ENCODE data around the gene LRRN3.

Gene LRRN3

GRCh38 chr7:111113263-111114017 lies 22.5 kb downstream of the LRRN3 start:
- Histone ChIP-seq H3K27ac (replicated peaks; ENCODE audit: low read length) (no peak overlapping the region), H4K8ac (ENCODE audit: low read depth, low read length) (no peak overlapping the region), H3K27me3 (ENCODE audit: control insufficient read depth in 3 of 3, insufficient read depth in 3 of 3, low read depth in 1 of 3, low read length in 3 of 3) (no peaks in the 10 kb centered on the region), H3K23ac (ENCODE audit: low read depth, low read length, poor library complexity) (no peak overlapping the region), H3K36me3 (replicated peaks in 1 of 2; ENCODE audit: control insufficient read depth in 2 of 2, insufficient read depth in 2 of 2, low read length in 2 of 2) (no peaks in the 10 kb centered on the region), H2AK5ac (ENCODE audit: low read depth, low read length) (no peak overlapping the region), H2BK5ac (ENCODE audit: low read length) (no peak overlapping the region), H3K9me3 (replicated peaks in 1 of 2; ENCODE audit: control insufficient read depth in 2 of 2, insufficient read depth in 1 of 2, low read depth in 1 of 2, low read length in 2 of 2) (no peaks in the 10 kb centered on the region), H3K4me1 (ENCODE audit: control insufficient read depth in 2 of 2, insufficient read depth in 1 of 2, low read depth in 1 of 2, low read length in 2 of 2) (peaks cover 0 to 8% of the 10 kb centered on the region in 2 donors), H3K18ac (ENCODE audit: low read length) (no peak overlapping the region), H2BK12ac (ENCODE audit: low read length) (no peak overlapping the region), H2AFZ (ENCODE audit: low read length) (no peak overlapping the region), H3K4me2 (ENCODE audit: insufficient read depth, low read length, poor library complexity, severe bottlenecking) (no peak overlapping the region), H3K4ac (ENCODE audit: low read length) (no peak overlapping the region), H3K9ac (ENCODE audit: low read depth, low read length, poor library complexity) (no peak overlapping the region), H3K79me1 (ENCODE audit: low read depth, low read length) (no peaks in the 10 kb centered on the region), H2BK120ac (ENCODE audit: low read depth, low read length) (no peak overlapping the region), H3K14ac (ENCODE audit: low read length) (no peak overlapping the region), H4K91ac (ENCODE audit: low read depth, low read length, poor library complexity) (no peak overlapping the region), H2BK15ac (ENCODE audit: low read length) (no peak overlapping the region), H3K4me3 (ENCODE audit: low read length in 2 of 2) (no peak overlapping the region)
- DNase-seq (ENCODE audit: low spot score): no peak
- WGBS, 2 donors (ENCODE audit: extremely low coverage in 2 of 2, insufficient read length in 2 of 2, insufficient replicate concordance in 1 of 2): no CpG with 5 or more reads among the region's 1 CpG

- Histone ChIP-seq H4K91ac (ENCODE audit: low read depth, low read length, poor library complexity) (no peak overlapping the region), H2BK120ac (ENCODE audit: low read depth, low read length) (no peak overlapping the region), H3K18ac (ENCODE audit: low read length) (no peak overlapping the region), H3K4me2 (ENCODE audit: insufficient read depth, low read length, poor library complexity, severe bottlenecking) (no peak overlapping the region), H2AFZ (ENCODE audit: low read length) (no peak overlapping the region), H4K8ac (ENCODE audit: low read depth, low read length) (no peak overlapping the region), H2BK5ac (ENCODE audit: low read length) (no peak overlapping the region), H3K36me3 (replicated peaks in 1 of 2; ENCODE audit: control insufficient read depth in 2 of 2, insufficient read depth in 2 of 2, low read length in 2 of 2) (no peaks in the 10 kb centered on the region), H3K4me1 (ENCODE audit: control insufficient read depth in 2 of 2, insufficient read depth in 1 of 2, low read depth in 1 of 2, low read length in 2 of 2) (peaks cover 0 to 8% of the 10 kb centered on the region in 2 donors), H3K9me3 (replicated peaks in 1 of 2; ENCODE audit: control insufficient read depth in 2 of 2, insufficient read depth in 1 of 2, low read depth in 1 of 2, low read length in 2 of 2) (no peaks in the 10 kb centered on the region), H3K14ac (ENCODE audit: low read length) (no peak overlapping the region), H3K23ac (ENCODE audit: low read depth, low read length, poor library complexity) (no peak overlapping the region), H3K79me1 (ENCODE audit: low read depth, low read length) (no peaks in the 10 kb centered on the region), H3K9ac (ENCODE audit: low read depth, low read length, poor library complexity) (no peak overlapping the region), H2BK12ac (ENCODE audit: low read length) (no peak overlapping the region), H3K4me3 (ENCODE audit: low read length in 2 of 2) (no peak overlapping the region), H3K27ac (replicated peaks; ENCODE audit: low read length) (no peak overlapping the region), H2BK15ac (ENCODE audit: low read length) (no peak overlapping the region), H3K4ac (ENCODE audit: low read length) (no peak overlapping the region), H3K27me3 (ENCODE audit: control insufficient read depth in 3 of 3, insufficient read depth in 3 of 3, low read depth in 1 of 3, low read length in 3 of 3) (no peaks in the 10 kb centered on the region), H2AK5ac (ENCODE audit: low read depth, low read length) (no peak overlapping the region)
- WGBS, 2 donors (ENCODE audit: extremely low coverage in 2 of 2, insufficient read length in 2 of 2, insufficient replicate concordance in 1 of 2): no CpG with 5 or more reads among the region's 2 CpGs
- no peak for DNase-seq (ENCODE audit: low spot score)
Observed at GRCh38 chr7:111115966-111116365, 25.0 kb downstream of the LRRN3 start.

- H4K91ac ChIP-seq (ENCODE audit: low read depth, low read length, poor library complexity): no peak overlapping the region
- no peak overlapping the region for H2AFZ ChIP-seq (ENCODE audit: low read length)
- no peak for DNase-seq (ENCODE audit: low spot score)
- H3K27ac ChIP-seq (replicated peaks; ENCODE audit: low read length): no peak overlapping the region
- H3K4ac ChIP-seq (ENCODE audit: low read length): no peak overlapping the region
- no peaks in the 10 kb centered on the region for H3K9me3 ChIP-seq (replicated peaks in 1 of 2; ENCODE audit: control insufficient read depth in 2 of 2, insufficient read depth in 1 of 2, low read depth in 1 of 2, low read length in 2 of 2)
- no peaks in the 10 kb centered on the region for H3K4me1 ChIP-seq (ENCODE audit: control insufficient read depth in 2 of 2, insufficient read depth in 1 of 2, low read depth in 1 of 2, low read length in 2 of 2)
- H3K23ac ChIP-seq (ENCODE audit: low read depth, low read length, poor library complexity): no peak overlapping the region
- no peak overlapping the region for H2AK5ac ChIP-seq (ENCODE audit: low read depth, low read length)
- WGBS, 2 donors (ENCODE audit: extremely low coverage in 2 of 2, insufficient read length in 2 of 2, insufficient replicate concordance in 1 of 2): no CpG with 5 or more reads among the region's 3 CpGs
- peaks cover 0 to 24% of the 10 kb centered on the region in 2 donors for H3K36me3 ChIP-seq (replicated peaks in 1 of 2; ENCODE audit: control insufficient read depth in 2 of 2, insufficient read depth in 2 of 2, low read length in 2 of 2)
- H2BK15ac ChIP-seq (ENCODE audit: low read length): no peak overlapping the region
- H3K18ac ChIP-seq (ENCODE audit: low read length): no peak overlapping the region
- no peak overlapping the region for H3K9ac ChIP-seq (ENCODE audit: low read depth, low read length, poor library complexity)
- H3K27me3 ChIP-seq (ENCODE audit: control insufficient read depth in 3 of 3, insufficient read depth in 3 of 3, low read depth in 1 of 3, low read length in 3 of 3): no peaks in the 10 kb centered on the region
- H3K4me2 ChIP-seq (ENCODE audit: insufficient read depth, low read length, poor library complexity, severe bottlenecking): no peak overlapping the region
- no peak overlapping the region for H4K8ac ChIP-seq (ENCODE audit: low read depth, low read length)
- no peak overlapping the region for H2BK12ac ChIP-seq (ENCODE audit: low read length)
- H3K79me1 ChIP-seq (ENCODE audit: low read depth, low read length): no peaks in the 10 kb centered on the region
- no peak overlapping the region for H2BK120ac ChIP-seq (ENCODE audit: low read depth, low read length)
- H3K4me3 ChIP-seq (ENCODE audit: low read length in 2 of 2): no peak overlapping the region
- H2BK5ac ChIP-seq (ENCODE audit: low read length): no peak overlapping the region
- H3K14ac ChIP-seq (ENCODE audit: low read length): no peak overlapping the region
Observed at GRCh38 chr7:111126987-111127386, 36.1 kb downstream of the LRRN3 start.

DNA sequence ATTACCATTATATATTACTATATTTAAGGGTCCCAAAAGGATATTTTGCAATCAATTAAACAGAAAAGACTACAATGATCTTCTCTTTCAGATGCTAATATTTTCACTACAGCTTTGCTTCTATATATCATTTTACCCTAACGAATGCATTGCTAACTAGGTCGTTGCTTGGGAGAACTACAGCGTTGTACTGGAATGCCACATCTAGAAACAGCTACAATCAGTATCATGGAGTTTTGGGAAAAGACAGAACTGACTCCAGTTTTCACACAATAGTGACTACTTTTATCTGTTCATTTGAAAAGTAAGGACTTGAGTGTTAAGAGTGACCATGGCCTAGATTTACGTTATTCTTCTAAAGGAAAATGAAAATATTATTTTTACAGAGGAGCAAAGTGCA lies 38.5 kb downstream of the LRRN3 start:
- no peak overlapping the region for H3K14ac ChIP-seq (ENCODE audit: low read length)
- H2BK15ac ChIP-seq (ENCODE audit: low read length): no peak overlapping the region
- no peak overlapping the region for H3K27ac ChIP-seq (replicated peaks; ENCODE audit: low read length)
- H2BK120ac ChIP-seq (ENCODE audit: low read depth, low read length): no peak overlapping the region
- H3K4ac ChIP-seq (ENCODE audit: low read length): no peak overlapping the region
- no peak overlapping the region for H2AK5ac ChIP-seq (ENCODE audit: low read depth, low read length)
- H2BK12ac ChIP-seq (ENCODE audit: low read length): no peak overlapping the region
- no peak overlapping the region for H3K4me3 ChIP-seq (ENCODE audit: low read length in 2 of 2)
- no peaks in the 10 kb centered on the region for H3K9me3 ChIP-seq (replicated peaks in 1 of 2; ENCODE audit: control insufficient read depth in 2 of 2, insufficient read depth in 1 of 2, low read depth in 1 of 2, low read length in 2 of 2)
- H3K4me1 ChIP-seq (ENCODE audit: control insufficient read depth in 2 of 2, insufficient read depth in 1 of 2, low read depth in 1 of 2, low read length in 2 of 2): peaks cover 0 to 4% of the 10 kb centered on the region in 2 donors
- H3K27me3 ChIP-seq (ENCODE audit: control insufficient read depth in 3 of 3, insufficient read depth in 3 of 3, low read depth in 1 of 3, low read length in 3 of 3): no peaks in the 10 kb centered on the region
- no peak for DNase-seq (ENCODE audit: low spot score)
- no peak overlapping the region for H3K9ac ChIP-seq (ENCODE audit: low read depth, low read length, poor library complexity)
- H3K79me1 ChIP-seq (ENCODE audit: low read depth, low read length): no peaks in the 10 kb centered on the region
- no peak overlapping the region for H3K4me2 ChIP-seq (ENCODE audit: insufficient read depth, low read length, poor library complexity, severe bottlenecking)
- no peak overlapping the region for H3K18ac ChIP-seq (ENCODE audit: low read length)
- H3K23ac ChIP-seq (ENCODE audit: low read depth, low read length, poor library complexity): no peak overlapping the region
- no peak overlapping the region for H2BK5ac ChIP-seq (ENCODE audit: low read length)
- H3K36me3 ChIP-seq (replicated peaks in 1 of 2; ENCODE audit: control insufficient read depth in 2 of 2, insufficient read depth in 2 of 2, low read length in 2 of 2): peaks cover 0 to 1% of the 10 kb centered on the region in 2 donors
- H4K8ac ChIP-seq (ENCODE audit: low read depth, low read length): no peak overlapping the region
- H4K91ac ChIP-seq (ENCODE audit: low read depth, low read length, poor library complexity): no peak overlapping the region
- H2AFZ ChIP-seq (ENCODE audit: low read length): no peak overlapping the region
- no CpG with 5 or more reads among the region's 4 CpGs for WGBS, 2 donors (ENCODE audit: extremely low coverage in 2 of 2, insufficient read length in 2 of 2, insufficient replicate concordance in 1 of 2)
